Left ventricle myocardium superior (tissue), 1 donor: ENCODE measurements around the gene SLC41A1. TPM values are rescaled to one million over a fixed set of nuclear protein-coding genes. Genes with fewer than 3 reads are reported as not detected.

Experiments
- ATAC-seq: fragments of 200-7000 bp; cut with Tn5 transposase; one replicate; pipeline ENCODE4 v1.9.1; 2020; ENCODE audit warnings: mild to moderate bottlenecking, moderate library complexity
- DNase-seq: peaks from one replicate; pipeline ENCODE4 v3.0.0-alpha.2; 2020
- intact Hi-C: fragments of 100-400 bp; cut with micrococcal nuclease; formaldehyde crosslinking; loops from one replicate; pipeline ENCODE4 v1.11.0; 2022
- total RNA-seq: library from RNA; stranded (reverse); fragmentation: NEBNext Ultra II Directional; extraction: Animal tissue kit (Norgen Biotek cat#: 25700); gene quantifications from one replicate; pipeline ENCODE4 v1.2.1, GENCODE V29; 2021
- donor health status: DM: no; HTN: yes; CAD: no; lungs with severe emphysema.

The SLC41A1 gene
- total RNA-seq, 1 donor from 2014 or later: 511 TPM

- intact Hi-C loops: loop anchor here (10.0 kb wide), 1 partner anchor 178 kb away; no protein-coding TSS in a partner anchor
- DNase-seq: no peak
- no peak for ATAC-seq
Measured at GRCh38 chr1:205797168-205797567, 15.8 kb downstream of the SLC41A1 start.

- intact Hi-C loops: loop anchor here (5.0 to 10.0 kb wide), 3 partner anchors 113 to 313 kb away; no protein-coding TSS in a partner anchor
- DNase-seq: no peak
- no peak for ATAC-seq
Measured at GRCh38 chr1:205794011-205794730, 18.8 kb downstream of the SLC41A1 start.

GRCh38 chr1:205792961-205793673 lies 19.9 kb downstream of the SLC41A1 start:
- intact Hi-C loops: loop anchor here (5.0 to 10.0 kb wide), 3 partner anchors 114 to 314 kb away; no protein-coding TSS in a partner anchor
- no peak for ATAC-seq
- no peak for DNase-seq

GRCh38 chr1:205792481-205792881 lies 20.5 kb downstream of the SLC41A1 start:
- ATAC-seq: no peak
- no peak for DNase-seq
- intact Hi-C loops: loop anchor here (5.0 to 10.0 kb wide), 3 partner anchors 115 to 315 kb away; no protein-coding TSS in a partner anchor

GRCh38 chr1:205791568-205792180 lies 21.3 kb downstream of the SLC41A1 start:
- ATAC-seq (peak; percentile 70), DNase-seq (peak; percentile 56)
- intact Hi-C loops: loop anchor here (5.0 to 10.0 kb wide), 3 partner anchors 116 to 316 kb away; no protein-coding TSS in a partner anchor

- intact Hi-C loops: no loop called here
- DNase-seq: no peak
- peak; percentile 43 for ATAC-seq
Measured at GRCh38 chr1:205787287-205787916, 25.6 kb downstream of the SLC41A1 start.

- ATAC-seq (peak; percentile 56), DNase-seq (no peak)
- intact Hi-C loops: no loop called here
Measured at GRCh38 chr1:205786601-205787000, 26.4 kb downstream of the SLC41A1 start.

- intact Hi-C loops: no loop called here
- DNase-seq (no peak), ATAC-seq (no peak)
Measured at GRCh38 chr1:205785446-205785845, 27.6 kb downstream of the SLC41A1 start.

GRCh38 chr1:205783904-205784303 lies 29.1 kb downstream of the SLC41A1 start:
- ATAC-seq: peak; percentile 56
- intact Hi-C loops: no loop called here
- no peak for DNase-seq

GRCh38 chr1:205783433-205783795 lies 29.6 kb downstream of the SLC41A1 start:
- peak; percentile 16 for ATAC-seq
- no peak for DNase-seq

GRCh38 chr1:205782627-205783432 lies 30.2 kb downstream of the SLC41A1 start:
- no peak for DNase-seq
- intact Hi-C loops: no loop called here
- ATAC-seq: no peak

More at GRCh38 chr1:205783433-205783795, 29.6 kb downstream of the SLC41A1 start:
- intact Hi-C loops: no loop called here

- DNase-seq (no peak), ATAC-seq (no peak)
- intact Hi-C loops: no loop called here
Measured at GRCh38 chr1:205780335-205780734, 32.7 kb downstream of the SLC41A1 start.

GRCh38 chr1:205777994-205778393 lies 35.0 kb downstream of the SLC41A1 start:
- DNase-seq (no peak), ATAC-seq (no peak)
- intact Hi-C loops: no loop called here

GRCh38 chr1:205775717-205776056 lies 37.3 kb downstream of the SLC41A1 start:
- DNase-seq (no peak), ATAC-seq (peak; percentile 54)
- intact Hi-C loops: no loop called here

- ATAC-seq: peak; percentile 98
- intact Hi-C loops: no loop called here
Measured at GRCh38 chr1:205775015-205775716, 37.8 kb downstream of the SLC41A1 start, which contains the start of gene RAB29. Gene RAB29, minus strand, starts transcription at chr1:205775482. Its CDS starts 526 bp downstream, at chr1:205774956.

GRCh38 chr1:205774198-205775014 lies 38.6 kb downstream of the SLC41A1 start:
- ATAC-seq (peak; percentile 44), DNase-seq (no peak)
- intact Hi-C loops: no loop called here

More at GRCh38 chr1:205775015-205775716, 37.8 kb downstream of the SLC41A1 start, which contains the start of gene RAB29:
- DNase-seq: peak; percentile 85

GRCh38 chr1:205772607-205773032 lies 40.4 kb downstream of the SLC41A1 start:
- intact Hi-C loops: no loop called here
- ATAC-seq: no peak

More at GRCh38 chr1:205772607-205773032, 40.4 kb downstream of the SLC41A1 start:
- DNase-seq: no peak
